ENCODE results near the gene SIAH1.

DNA sequence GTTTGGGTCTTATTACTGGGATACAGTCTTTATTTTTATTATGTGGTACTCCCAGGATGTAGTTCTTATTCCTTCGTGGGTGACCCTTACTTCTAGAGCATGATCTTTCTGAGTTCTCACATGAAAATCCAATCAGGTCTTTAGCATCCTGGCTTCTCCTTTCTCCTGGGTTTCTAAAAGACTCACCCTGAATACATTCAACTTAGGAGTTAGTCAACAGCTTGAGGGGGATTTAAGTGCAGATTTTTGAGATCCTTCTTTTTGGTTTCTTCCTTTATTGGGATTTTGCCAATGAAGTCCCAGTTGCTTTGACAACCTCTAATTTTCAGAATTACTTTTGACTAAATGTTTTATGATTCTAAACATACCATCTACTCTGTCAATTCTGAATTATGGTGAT lies 68.2 kb downstream of the SIAH1 start:
- TF ChIP-seq, protein P1, sequence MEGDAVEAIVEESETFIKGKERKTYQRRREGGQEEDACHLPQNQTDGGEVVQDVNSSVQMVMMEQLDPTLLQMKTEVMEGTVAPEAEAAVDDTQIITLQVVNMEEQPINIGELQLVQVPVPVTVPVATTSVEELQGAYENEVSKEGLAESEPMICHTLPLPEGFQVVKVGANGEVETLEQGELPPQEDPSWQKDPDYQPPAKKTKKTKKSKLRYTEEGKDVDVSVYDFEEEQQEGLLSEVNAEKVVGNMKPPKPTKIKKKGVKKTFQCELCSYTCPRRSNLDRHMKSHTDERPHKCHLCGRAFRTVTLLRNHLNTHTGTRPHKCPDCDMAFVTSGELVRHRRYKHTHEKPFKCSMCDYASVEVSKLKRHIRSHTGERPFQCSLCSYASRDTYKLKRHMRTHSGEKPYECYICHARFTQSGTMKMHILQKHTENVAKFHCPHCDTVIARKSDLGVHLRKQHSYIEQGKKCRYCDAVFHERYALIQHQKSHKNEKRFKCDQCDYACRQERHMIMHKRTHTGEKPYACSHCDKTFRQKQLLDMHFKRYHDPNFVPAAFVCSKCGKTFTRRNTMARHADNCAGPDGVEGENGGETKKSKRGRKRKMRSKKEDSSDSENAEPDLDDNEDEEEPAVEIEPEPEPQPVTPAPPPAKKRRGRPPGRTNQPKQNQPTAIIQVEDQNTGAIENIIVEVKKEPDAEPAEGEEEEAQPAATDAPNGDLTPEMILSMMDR (IDR thresholded peaks at IDR 0.05): no peak
- no peak for TF ChIP-seq POLR2A (IDR thresholded peaks at IDR 0.05)

Data from body of pancreas (tissue), 4 donors.